GM18508 (cell line): ENCODE results near the gene UHRF1.
"Not testable (repeated sequence)": the region's sequence is repeated elsewhere in the genome, so short reads cannot be mapped to it uniquely, and the experiment has no call there.

Experiments used
- ATAC-seq: cut with Tn5 transposase; IDR thresholded peaks from one replicate; pipeline ENCODE4 v1.9.1; 2021; ENCODE audit warnings: moderate number of reproducible peaks; ENCODE audit not compliant: insufficient read depth, unreplicated experiment

UHRF1 gene

DNA sequence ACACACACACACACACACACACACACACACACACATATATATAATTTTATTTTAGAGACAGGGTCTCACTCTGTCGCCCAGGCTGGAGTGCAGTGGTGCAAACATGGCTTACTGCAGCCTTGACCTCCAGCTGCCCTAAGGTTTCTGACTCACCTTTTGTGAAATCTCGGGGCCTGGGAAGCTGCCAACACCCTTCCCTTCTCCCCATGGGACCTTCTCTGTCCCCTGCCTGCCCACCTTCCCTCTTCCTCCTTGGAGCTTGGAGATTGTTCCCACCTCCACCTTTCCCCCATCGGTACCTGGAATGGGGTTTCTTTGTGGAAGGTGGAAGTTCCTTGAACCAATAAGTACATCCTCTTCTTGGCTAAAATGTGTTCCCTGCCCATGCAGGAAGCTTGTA lies 12.9 kb upstream of the UHRF1 start:
- ATAC-seq, result no peak

DNA sequence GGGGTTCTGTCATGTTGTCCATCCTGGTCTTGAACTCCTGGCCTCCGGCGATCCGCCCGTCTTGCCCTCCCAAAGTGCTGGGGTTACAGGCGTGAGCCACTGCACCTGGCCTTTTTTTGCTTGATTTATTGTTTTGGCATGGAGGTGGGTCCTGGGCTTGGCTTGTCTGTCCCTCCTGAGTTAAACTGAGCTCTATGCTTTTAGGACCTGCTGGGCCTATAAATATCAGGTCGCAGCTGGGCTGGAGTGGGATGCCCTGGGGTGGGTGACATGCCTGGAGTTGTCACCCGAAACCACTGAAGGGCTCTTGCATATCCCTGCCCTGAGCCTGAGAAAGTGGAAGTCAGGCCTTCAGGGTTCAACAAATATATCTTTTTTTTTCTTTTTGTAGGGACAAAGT lies 12.2 kb upstream of the UHRF1 start:
- ATAC-seq, result no peak

DNA sequence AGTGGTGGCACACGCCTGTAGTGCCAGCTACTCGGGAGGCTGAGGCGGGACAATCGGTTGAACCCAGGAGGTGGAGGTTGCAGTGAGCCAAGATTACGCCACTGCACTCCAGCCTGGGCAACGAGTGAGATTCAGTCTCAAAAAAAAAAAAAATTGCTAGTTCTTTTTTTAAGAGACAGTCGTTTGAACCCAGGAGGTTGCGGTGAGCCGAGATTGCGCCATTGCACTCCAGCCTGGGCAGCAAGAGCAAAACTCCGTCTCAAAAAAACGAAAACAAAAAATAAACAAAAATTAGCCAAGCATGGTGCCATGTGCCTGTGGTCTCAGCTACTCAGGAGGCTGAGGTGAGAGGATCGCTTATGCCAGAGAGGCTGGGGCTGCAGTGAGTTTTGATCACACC lies 8.4 kb upstream of the UHRF1 start:
- ATAC-seq, result not testable (repeated sequence)

DNA sequence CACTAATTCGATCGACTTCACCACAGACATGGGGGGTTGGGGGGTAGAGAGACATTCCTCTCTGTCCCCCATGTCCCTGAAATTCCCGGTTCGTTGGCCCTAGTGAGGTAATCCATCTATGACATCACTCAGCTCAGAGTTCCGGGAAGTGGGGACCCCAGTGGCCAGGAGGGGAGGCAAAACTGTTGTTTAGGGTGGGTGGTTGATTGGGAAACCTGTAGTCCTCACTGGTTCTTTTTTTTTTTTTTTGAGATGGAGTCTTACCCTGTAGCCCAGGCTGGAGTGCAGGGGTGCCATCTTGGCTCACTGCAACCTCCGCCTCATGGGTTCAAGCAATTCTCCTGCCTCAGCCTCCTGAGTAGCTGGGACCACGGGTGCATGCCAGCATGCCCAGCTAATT lies 6.5 kb upstream of the UHRF1 start, which contains the start of gene ARRDC5:
Gene ARRDC5 (minus strand): TSS at position 101 of the 400 bp plus-strand sequence. CDS start 71 bp downstream, at position 30.
- no peak for ATAC-seq

DNA sequence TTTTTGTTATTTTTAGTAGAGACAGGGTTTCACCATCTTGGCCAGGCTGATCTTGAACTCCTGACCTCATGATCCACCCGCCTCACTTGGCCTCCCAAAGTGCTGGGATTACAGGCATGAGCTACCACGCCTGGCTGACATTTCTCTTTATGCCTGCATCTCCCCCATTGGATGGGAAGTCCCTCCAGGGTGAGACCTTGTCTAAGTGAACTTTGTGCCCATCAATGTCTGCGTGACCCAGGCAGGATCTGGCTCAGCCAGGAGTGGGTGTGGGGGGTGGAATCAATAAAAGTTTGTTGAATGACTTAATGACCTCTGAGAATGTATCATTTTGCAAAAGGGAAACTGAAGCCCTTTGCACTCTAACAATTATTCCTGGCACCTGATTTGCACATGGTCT lies 4.8 kb upstream of the UHRF1 start:
- no peak for ATAC-seq

DNA sequence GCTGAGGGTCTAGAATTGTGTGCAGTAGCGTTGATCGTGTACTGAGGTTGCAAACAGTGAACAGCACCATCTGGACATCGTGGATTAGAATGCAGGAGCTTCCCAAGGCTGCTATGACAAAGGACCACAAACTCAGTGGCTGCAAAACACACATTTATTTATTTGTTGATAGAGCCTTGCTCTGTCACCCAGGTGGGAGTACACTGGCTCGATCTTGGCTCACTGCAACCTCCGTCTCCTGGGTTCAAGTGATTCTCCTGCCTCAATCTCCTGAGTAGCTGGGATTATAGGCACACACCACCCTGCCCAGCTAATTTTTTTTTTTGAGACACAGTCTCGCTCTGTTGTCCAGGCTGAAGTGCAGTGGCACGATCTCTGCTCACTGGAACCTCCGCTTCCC lies 2.3 kb upstream of the UHRF1 start:
- no peak for ATAC-seq

DNA sequence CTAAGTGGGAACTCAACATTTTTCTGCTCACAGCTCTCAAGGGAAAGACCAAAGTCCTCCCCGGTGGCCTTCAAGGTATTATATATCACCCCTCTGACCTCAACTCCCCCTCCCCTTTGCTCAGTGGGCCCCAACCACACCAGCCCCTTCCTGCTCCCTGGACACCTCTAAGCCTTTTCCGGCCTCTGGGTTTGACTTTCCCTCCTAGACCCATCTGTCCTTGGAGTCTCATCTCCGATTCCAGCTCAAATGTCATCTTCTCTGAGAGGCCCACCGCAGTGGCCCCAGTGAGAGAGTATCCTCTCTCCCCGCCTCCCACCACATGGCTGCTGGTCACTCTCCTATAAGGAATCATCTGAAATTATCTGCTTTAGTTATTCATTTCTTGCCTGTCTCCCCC lies 941 bp upstream of the UHRF1 start:
- no peak for ATAC-seq

DNA sequence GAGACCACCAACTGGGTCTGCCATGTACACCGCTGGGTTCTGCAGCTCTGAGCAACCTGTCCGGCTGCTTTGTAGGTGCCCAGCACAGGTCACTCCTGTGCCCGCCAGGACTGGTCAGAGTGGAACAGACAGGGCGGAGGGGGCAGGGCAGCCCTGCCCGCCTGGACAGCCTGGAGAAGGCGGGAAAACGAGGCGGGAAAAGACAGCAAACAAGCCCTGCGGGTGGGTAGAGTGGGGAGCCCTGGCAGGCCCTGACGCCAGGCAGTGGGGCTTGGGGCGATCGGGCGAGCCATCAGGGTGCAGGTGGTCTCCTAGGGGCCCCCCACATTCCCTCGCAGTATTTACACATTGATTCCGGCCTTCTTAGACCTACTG lies 533 bp upstream of the UHRF1 start:
- ATAC-seq, result no peak

DNA sequence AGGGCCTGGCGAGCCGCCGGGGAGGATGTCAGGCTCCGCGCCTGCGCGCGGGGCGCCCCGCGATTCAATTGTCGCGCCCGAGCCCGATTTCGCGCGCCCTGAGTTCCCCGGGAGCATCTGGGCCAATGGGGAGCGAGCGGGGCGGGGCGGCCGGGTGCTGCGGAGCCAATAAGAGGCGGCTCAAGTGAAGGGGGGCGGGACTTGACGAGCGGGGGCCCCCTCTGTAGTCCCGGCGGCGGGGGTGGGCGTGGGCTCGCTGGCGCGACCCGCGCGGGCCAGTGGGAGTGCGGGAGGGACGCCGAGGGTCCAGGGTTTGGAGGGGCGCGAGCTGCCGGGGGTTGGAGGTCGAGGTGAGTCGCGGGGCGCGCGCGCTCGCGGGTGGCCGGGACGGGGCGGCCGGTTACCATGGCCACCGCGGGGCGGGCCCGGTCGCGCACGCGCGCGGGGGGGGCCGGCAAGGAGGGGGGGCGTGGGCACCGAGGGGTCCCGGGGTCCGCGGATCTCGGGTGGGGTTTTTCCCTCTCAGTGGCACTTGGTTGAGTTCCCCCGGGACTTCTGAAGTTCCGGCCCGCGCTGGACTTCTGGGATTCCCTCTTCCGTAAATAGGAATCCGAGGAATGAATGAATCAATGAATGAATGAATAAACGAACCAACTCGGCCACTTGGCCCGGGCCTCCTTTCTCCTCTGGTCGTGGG lies 744 bp downstream of the UHRF1 start:
- ATAC-seq, result no peak

DNA sequence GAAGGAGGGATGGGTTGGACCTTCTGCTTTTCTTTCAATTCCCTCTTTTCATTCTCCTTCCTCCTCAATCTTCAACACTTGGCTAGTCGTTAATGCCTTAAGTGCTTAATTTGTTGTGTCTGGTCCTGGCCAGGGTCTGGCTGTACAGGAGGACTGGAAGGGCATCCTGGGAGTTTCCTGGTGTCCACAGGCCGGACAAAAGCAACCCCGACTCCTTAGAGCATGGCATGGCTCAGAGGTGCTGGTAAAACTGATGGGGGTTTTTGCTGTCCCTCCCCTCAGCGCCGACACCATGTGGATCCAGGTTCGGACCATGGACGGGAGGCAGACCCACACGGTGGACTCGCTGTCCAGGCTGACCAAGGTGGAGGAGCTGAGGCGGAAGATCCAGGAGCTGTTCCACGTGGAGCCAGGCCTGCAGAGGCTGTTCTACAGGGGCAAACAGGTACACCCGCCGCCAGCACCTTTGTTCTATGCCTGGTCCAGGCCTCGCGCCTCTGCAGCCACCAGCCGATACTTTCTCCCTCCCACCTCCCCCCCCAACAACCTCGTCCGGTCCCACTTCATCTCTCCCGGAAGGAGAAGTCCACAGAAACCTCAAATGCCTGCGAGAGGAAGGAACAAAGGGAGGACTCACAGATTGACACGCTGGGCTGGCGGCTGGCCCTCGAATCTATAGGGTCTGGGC lies 1.4 kb downstream of the UHRF1 start:
- ATAC-seq, result no peak

DNA sequence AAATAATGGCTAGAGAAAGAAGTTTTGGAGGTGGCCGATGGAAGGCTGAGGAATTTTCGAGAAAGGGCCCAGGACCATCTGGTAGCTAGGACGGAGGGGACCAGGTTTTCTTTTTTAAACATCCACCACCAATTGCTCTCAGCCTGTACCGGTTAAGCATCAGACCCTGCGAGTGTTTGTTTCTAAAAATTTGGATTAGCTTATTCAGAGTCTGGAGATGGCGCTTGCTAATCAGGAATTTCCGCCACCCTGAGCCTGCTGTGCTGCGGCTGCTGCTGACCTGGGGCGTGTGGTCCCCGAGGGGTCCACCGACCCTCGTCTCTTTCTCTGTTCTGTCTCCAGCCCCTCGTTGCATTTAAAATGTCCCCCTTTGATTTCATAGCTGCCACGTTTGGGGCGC lies 2.0 kb downstream of the UHRF1 start:
- no peak for ATAC-seq

DNA sequence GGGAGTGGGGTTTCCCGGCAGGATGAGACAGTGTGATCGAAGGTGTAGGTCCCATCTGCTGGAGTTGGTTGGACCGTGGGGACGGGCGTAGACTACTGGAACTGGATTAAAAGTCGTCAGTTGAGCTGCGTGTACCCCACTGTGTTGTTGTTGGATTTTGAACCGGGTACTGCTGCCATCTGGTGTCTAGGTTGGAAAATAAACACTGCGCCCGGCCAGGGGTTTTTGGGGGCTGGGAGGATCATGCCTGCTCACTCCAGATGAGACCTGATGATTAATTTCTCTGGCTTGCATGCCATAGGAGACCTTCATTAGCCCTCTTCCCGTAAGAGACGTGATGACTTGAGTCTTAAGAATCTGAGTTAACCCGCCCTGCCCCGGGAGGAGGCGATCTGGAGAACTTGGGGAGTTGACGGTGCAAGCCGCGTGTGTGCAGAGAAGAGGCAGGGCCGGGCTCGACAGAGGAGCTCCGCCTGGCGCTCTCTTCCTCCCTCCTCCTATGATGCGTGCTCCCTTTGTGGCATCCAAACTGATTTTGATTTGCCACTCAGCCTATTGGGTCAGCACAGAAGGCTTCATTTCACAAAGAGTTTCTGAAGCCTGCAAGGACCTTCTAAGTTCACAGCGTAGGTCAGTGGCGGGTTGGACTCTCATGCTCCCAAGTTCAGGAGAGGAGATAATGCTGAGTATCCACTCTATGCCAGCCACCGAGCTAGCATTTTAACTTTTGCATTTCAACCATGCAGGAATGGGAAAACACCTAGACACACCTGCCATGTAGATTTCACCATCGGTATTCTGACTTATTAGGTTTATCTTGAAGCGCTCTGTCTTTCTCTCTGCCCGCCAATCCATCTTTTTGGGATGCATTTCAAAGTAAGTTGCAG lies 2.7 kb downstream of the UHRF1 start:
- no peak for ATAC-seq

DNA sequence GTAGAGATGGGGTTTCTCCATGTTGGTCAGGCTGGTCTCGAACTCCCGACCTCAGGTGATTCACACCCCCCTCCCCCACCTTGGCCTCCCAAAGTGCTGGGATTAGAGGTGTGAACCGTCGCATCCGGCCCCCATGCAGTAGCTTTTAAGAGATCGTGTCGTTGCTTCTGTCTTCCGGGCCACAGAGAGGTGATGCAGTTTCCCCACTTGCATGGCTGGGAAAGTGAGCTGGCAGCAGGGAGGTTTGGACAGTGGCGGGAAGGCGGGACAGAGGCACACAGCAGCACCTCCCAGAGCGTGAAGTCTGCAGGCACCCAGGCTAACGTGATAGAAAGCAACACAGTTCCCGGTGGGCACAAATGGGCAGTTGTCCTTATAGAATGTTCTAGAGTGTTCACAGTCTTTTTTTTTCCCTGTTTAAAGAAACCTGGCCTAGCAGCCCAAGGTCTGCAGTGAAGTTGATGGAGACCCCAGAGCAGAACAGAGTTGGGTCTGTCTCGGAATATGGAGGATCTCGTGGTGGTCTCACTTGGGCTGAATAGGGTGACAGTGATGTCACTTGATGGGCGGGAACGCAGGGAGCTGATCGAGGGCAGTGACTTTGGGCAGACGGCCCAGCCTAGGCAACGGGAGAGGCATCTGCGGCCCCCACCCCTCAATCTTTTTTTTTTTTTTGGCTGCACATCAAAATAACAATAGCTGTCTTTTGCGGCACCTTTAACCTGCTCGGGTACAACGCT lies 4.9 kb downstream of the UHRF1 start:
- ATAC-seq, result no peak

DNA sequence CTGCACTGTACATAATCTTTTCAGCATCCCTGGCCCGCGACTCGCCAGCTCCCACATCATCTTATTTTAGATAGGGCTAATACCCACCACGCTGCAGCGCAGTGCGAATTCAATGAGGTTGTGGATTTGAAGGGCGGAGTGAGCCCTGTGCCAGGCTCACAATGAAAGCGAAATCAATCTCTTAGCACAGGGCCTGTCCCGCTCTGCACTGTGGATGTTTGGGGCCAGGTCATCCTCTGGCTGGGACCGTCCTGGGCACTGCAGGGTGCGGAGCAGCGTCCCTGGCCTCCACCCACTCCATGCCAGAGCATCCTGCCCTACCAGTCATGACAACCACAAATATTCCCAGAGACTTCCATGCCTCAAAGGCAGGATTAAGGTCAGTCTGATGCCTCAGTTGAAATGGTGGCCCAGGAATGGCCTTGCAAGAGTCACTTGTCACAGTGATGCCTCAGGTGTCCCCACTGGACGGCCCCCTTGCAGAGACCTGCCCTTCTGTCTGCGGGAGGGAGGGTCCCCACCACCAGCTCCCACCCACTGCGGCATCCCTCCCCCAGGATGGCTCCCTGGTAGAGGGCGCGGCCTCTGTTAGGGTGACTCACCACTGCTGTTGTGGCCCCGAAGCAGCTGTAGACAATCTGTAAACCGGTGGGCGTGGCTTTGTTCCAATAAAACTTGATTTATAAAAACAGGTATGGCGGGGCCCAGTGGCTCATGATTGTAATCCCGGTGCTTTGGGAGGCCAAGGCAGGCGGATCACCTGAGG lies 5.6 kb downstream of the UHRF1 start:
- no peak for ATAC-seq

DNA sequence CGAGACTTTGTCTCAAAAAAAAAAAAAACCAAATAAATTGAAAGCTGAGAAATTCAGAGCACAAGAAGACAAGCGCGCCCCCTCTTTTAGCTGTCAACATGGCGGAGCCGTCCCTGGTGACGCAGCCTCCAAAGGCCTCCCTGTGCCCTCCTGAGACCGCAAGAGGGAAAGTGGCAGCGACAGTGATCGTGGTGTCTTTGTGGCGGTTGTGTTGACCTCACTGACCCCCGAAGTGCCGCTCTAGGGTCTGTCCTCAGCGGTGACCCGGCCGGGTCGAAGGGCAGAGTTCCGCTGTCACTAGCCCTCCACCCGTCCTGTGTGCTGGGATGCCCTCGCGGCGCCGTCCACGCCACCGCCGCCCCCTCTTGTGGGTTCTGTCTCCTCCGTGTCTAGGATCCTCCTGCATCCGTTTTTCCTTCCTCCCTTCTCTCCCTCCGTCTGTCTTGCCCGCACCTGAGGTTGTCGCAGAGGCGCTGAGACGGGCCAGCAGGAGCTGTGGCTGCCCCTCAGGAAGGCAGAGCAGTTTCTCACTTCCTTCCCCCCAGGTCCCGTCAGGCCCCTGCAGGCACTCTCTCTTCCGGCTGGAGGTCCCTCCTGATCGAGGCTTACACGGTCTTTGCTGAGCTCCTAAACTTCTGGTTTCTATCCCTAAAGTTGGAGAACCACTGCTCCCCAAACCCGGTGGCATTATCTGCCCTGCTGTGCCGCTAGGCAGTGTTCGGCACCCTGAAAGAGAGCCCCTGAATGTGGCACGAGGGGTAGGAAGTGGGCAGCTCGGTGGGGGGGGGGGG lies 7.2 kb downstream of the UHRF1 start:
- no peak for ATAC-seq

DNA sequence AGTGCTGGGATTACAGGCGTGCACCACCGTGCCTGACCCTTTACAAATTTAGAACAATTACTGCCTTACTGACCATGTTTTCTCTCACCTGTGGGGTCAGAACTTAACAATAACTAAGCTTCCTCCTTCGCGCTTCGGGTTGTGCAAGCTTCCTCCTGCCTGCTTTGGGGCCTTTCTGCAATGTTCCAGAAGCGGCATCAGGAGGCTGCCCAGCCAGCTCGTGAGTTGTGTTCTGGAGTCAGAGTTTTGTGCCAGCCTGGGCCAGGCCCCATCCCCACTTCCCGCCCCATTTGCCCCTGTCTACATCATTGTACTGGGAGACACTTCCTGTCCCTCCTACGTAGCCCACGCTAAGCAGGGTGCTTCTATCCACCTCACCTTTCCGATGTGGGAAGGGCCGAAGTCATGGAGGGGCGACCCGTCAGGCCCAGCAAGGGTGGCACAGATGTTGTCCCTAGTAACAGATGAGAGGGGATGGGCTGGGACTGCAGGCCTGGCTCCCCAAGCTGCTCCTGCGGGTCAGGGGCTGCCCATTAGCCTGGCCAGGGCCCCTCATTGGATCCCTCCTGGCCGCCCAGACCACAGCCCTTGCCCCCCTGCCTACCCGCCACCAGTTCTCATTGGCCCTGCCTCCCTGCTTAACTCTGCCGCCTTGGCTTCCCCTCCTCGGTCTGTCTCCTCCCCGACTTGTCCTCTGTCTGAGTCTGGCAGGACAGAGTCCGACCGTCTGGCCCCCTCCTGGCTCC lies 13.4 kb downstream of the UHRF1 start:
- no peak for ATAC-seq

DNA sequence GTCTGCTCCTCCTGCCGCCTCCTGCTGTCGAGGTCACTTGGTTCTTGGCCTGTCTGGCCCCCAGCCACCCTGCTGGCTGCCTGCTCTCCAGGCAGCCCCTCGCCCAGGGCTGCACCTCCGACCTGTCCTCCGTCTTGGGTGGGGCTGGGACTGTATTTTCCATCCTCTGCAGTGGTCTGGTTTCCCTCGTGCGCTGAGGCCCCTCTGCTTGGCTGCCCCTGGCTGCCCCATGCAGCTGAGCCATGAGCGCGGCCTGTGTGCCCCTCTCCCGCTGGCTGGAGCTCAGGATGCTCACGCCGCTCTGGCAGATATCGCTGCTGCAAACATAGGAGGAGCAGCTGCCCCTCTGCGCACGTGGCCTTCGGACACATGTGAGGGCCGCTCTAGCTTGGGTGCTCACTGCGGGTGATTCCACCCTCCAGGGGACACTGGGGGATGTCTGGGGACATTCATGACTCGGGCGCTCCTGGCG lies 14.0 kb downstream of the UHRF1 start:
- no peak for ATAC-seq

DNA sequence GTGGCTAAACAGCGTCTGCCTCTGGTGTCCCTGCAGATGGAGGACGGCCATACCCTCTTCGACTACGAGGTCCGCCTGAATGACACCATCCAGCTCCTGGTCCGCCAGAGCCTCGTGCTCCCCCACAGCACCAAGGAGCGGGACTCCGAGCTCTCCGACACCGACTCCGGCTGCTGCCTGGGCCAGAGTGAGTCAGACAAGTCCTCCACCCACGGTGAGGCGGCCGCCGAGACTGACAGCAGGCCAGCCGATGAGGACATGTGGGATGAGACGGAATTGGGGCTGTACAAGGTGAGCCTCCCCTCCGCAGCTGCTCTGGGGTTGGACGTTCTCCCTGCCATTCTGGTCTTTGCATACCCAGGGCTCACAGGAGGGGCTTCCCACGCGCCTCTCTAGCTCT lies 19.9 kb downstream of the UHRF1 start:
- ATAC-seq, result no peak
